ENCODE results near the gene LRRFIP1.

DNA sequence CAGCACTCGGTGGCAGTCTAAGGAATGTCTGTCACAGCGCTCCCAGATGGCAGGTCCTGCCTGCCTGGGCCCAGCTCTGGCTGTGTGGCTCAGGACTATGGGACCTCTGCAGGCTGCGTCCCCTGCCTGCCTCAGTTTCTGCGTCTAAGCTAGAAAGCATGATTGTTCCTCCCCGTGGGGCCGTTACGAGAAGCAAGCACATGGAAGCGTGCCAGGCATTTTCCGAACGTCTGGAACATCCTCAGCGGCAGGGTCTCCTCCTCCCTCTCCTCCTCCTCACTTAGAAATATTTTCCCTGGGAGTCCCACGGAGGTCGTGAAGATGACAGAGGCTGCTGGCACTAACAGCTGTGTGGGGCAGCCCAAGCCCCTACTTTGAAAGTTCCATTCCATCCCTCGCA, 43.3 kb downstream of the LRRFIP1 start:
- TF ChIP-seq CTCF (IDR thresholded peaks at IDR 0.05; ENCODE audit: low read depth, low read length) = no peak
- no peak for TF ChIP-seq EZH2phosphoT487 (IDR thresholded peaks at IDR 0.05; ENCODE audit: low read depth)
